ENCODE measurements around the gene ZNF561. TPM values are rescaled to one million over a fixed set of nuclear protein-coding genes. Genes with fewer than 3 reads are reported as not detected.

Gene ZNF561
- total RNA-seq, 4 donors from 2014 or later = 17.5 to 27.1 (median 26.2) TPM

DNA sequence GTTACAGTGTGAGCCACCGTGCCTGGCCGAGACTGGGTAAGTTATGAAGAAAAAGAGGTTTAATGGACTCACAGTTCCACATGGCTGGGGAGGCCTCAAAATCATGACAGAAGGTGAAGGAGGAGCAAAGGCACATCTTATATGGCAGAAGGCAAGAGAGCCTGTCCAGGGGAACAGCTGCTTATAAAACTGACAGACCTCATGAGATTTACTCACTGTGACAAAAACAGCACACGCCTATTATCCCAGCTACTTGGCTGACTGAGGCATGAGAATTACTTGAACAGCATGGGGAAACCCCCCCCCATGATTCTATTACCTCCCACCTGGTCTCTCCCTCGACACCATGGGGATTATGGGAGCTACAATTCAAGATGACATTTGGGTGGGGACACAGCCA is 23.4 kb upstream of the ZNF561 start:
- ATAC-seq (ENCODE audit: low FRiP score) (no peak), DNase-seq (ENCODE audit: low spot score) (no peak)
- TF ChIP-seq, protein P1, sequence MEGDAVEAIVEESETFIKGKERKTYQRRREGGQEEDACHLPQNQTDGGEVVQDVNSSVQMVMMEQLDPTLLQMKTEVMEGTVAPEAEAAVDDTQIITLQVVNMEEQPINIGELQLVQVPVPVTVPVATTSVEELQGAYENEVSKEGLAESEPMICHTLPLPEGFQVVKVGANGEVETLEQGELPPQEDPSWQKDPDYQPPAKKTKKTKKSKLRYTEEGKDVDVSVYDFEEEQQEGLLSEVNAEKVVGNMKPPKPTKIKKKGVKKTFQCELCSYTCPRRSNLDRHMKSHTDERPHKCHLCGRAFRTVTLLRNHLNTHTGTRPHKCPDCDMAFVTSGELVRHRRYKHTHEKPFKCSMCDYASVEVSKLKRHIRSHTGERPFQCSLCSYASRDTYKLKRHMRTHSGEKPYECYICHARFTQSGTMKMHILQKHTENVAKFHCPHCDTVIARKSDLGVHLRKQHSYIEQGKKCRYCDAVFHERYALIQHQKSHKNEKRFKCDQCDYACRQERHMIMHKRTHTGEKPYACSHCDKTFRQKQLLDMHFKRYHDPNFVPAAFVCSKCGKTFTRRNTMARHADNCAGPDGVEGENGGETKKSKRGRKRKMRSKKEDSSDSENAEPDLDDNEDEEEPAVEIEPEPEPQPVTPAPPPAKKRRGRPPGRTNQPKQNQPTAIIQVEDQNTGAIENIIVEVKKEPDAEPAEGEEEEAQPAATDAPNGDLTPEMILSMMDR (IDR thresholded peaks at IDR 0.05) = no peak

DNA sequence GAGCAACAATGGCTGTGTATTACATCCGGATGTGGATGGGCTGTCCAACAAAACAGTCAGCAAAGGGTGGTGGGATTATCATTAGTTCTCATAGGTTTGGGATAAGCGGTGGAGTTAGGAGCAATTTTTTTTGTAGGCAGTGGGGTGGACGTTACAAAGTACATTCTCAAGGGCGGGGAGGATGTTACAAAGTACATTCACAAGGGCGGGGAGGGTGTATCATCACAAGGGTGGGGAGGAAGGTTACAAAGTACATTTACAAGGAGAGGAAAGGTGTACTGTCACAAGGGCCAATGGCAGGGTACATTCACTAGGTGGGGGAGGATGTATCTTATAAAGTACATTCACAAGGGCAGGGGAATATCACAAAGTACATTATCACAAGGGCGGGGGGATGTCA is 20.8 kb upstream of the ZNF561 start:
- TF ChIP-seq, protein P1 (IDR thresholded peaks at IDR 0.05) = no peak
- no peak for DNase-seq (ENCODE audit: low spot score)
- no peak for ATAC-seq (ENCODE audit: low FRiP score)

DNA sequence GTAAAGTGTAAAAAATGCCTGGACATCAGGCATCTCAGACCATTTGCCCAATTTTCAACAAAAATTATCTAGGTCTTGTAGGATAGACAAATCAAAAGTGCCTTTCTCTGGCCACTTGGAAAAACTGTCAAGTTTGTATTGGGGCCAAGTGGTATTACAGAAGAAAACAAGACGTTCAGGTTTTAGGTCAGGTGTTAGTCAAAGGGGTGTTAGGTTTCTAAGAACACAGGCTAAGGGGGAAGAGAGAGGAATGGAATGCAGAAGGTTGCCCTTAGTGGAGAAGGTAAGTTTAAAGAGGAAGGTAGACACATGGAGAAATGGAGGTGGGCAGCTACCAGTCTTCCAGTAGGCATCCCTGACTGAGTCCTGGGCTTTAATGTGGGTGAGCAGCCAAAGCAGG is 19.9 kb upstream of the ZNF561 start:
- DNase-seq (ENCODE audit: low spot score) = no peak
- TF ChIP-seq, protein P1 (IDR thresholded peaks at IDR 0.05) = no peak

GRCh38 chr19:9636018-9636417 is 15.0 kb upstream of the ZNF561 start:
- ATAC-seq (ENCODE audit: low FRiP score) (no peak), DNase-seq (ENCODE audit: low spot score) (no peak)
- TF ChIP-seq, protein P1 (IDR thresholded peaks at IDR 0.05) = no peak

More for the DNA sequence above, 19.9 kb upstream of the ZNF561 start:
- no peak for ATAC-seq (ENCODE audit: low FRiP score)

DNA sequence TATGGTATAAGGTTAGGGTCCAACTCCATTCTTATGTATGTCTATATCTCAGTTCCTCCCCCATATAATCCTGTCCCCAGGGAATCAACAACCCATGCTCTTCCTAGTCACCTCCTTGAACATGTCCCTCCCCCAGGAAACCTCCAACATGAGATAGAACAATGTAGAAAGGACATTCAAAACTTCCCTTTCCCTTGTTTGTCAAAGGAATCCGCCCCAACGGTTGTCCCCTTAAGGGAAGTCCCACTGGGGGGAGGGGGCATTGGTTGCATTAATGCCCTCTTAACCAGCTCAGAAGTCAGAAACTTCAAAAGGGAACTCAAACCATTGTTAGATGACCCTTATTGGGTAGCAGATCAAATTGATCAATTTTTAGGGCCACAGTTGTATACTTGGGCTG is 6.8 kb upstream of the ZNF561 start:
- DNase-seq (ENCODE audit: low spot score) = no peak
- no peak for ATAC-seq (ENCODE audit: low FRiP score)
- TF ChIP-seq, protein P1 (IDR thresholded peaks at IDR 0.05) = no peak

DNA sequence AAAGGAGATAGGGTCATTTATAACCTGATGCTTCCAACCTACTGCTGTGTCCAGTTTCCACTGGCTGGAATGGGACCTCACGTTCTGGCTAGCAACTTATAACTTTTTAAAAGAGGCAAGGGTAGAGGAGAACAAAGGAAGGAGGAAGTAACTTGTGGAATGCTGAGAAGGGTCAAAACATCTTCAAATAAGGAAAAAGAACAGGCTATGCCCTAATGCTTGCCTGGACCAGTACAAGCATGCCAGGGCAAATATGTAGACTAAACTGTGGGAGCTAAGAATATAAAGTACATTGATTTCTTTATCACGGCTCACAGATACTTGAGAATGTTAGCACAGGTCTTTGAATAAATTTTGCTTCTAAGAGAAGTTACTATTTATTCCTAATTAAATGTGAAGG is 1.5 kb upstream of the ZNF561 start:
- TF ChIP-seq, protein P1 (IDR thresholded peaks at IDR 0.05) = no peak
- ATAC-seq (ENCODE audit: low FRiP score) (no peak), DNase-seq (ENCODE audit: low spot score) (no peak)

DNA sequence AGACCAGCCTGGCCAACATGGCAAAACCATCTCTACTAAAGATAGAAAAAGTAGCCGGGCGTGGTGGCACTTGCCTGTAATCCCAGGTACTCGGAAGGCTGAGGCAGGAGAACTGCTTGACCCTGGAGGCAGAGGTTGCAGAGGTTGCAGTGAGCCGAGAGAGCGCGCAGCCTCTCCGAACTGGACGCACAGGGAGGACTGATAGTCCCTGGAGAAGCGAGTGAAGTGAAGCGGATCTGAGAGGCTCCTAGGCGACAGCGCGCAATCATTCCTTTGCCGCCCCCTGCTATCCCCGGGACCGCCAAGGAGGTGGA is 233 bp downstream of the ZNF561 start:
- no peak for DNase-seq (ENCODE audit: low spot score)
- TF ChIP-seq, protein P1 (IDR thresholded peaks at IDR 0.05) = no peak
- no peak for ATAC-seq (ENCODE audit: low FRiP score)

Measured in omental fat pad (tissue), 4 donors.